Stimulated activated CD4-positive, alpha-beta T cell treated with anti-CD3 and anti-CD28 coated beads, TNF-alpha, amount 100 ng/mL, for 4 hours (primary cell): Measurements from ENCODE around the gene GLIPR2.
"Not testable (repeated sequence)": the region's sequence is repeated elsewhere in the genome, so short reads cannot be mapped to it uniquely, and the experiment has no call there.

Experiments
- DNase-seq, 3 experiments: peaks; one replicate each; pipeline ENCODE4 v3.0.0-alpha.2; 2020; ENCODE audit warnings: low read depth in 3 of 3

GLIPR2 gene, protein sequence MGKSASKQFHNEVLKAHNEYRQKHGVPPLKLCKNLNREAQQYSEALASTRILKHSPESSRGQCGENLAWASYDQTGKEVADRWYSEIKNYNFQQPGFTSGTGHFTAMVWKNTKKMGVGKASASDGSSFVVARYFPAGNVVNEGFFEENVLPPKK

DNA sequence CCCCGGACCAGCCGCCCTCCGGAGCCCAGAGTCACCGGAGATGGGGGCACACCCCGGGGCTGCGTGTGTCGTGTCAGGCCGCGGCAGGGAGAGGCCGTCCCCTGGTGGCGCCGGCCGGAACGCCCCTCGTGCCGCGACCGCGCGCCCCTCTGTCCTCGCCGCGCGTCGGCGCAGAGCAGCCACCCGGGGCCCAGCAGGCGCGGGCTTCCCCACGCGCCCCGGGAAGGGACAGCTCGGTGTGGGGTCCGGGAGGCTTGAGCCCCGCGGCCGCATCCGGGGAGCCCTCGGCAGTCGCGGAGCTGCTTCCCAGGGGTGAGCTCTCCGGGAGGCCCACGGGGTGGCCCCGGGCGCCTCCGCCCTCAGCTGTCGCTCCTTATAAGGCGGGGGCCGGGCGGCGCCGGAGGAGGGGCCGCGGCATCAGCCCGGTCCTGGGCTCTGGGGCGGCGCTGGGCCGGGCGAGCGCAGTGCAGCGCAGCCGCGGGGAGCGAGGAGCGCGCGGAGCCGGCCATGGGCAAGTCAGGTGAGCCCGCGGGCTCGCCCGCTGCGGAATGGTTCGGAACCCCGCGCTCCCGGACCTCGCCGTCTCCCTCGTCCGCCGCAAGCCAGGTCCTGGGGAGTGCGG lies at the start of gene GLIPR2:
Gene GLIPR2 (plus strand): TSS at position 462 of the 622 bp plus-strand sequence. CDS start 46 bp downstream, at position 508.
- peak; percentile 55 to 63 (median 62) for DNase-seq

DNA sequence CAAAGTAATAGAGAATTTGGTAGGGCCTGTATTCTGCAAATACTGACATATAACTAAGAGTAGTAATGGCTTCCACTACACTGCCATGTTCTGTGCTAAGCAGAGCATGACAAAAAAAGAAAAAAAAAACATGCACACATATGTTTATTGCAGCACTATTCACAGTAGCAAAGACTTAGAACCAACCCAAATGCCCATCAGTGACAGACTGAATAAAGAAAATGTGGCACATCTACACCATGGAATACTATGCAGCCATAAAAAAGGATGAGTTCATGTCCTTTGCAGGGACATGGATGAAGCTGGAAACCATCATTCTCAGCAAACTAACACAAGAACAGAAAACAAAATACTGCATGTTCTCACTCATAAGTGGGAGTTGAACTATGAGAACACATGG lies 49.5 kb upstream of the GLIPR2 start:
- not testable (repeated sequence) for DNase-seq

GRCh38 chr9:36088020-36088419 lies 48.5 kb upstream of the GLIPR2 start:
- DNase-seq, result no peak

- no peak for DNase-seq
Measured at GRCh38 chr9:36091026-36091953, 45.2 kb upstream of the GLIPR2 start.

DNA sequence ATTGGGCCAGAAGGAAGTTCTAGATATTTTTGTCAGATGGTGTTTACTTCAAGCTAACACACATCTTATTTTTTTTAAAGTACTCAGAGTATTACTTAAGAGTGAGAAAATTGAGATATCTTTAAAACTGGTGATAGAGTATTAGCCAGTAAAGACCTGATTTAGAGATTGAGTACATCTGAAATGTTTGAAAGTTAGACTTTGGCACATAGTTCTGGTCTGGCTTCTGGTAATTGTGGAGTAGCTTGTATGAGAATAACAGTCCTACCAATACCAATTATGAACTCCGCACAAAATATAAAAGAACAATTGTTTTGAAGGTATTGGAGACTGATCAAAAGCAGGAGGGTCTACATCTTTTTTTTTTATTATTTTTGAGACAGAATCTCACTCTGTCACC lies 44.5 kb upstream of the GLIPR2 start:
- no peak for DNase-seq

- DNase-seq, result peak; percentile 4 to 13 (median 8)
Measured at GRCh38 chr9:36092509-36093215, 43.9 kb upstream of the GLIPR2 start.

GRCh38 chr9:36093384-36093783 lies 43.1 kb upstream of the GLIPR2 start:
- no peak for DNase-seq

- no peak for DNase-seq
Measured at GRCh38 chr9:36099718-36100117, 36.8 kb upstream of the GLIPR2 start.

DNA sequence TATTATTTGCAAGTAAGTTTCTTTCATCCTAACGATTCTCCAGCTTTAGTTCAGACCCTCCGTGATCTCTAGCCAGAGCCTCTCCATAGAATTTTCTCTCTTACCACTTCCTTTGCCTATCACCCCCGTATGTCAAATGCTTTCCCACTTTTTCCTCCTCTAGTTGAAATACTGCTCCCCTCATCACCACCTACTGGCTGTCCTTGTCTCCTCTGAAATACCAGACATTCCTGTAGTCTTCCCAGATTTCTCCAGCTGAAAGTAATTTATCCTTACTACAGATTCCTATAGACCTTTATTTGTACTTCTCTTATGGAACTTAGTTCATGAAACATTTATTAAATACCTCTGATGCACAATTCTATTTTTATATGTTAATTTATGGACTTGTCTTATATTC lies 36.0 kb upstream of the GLIPR2 start:
- no peak for DNase-seq

DNA sequence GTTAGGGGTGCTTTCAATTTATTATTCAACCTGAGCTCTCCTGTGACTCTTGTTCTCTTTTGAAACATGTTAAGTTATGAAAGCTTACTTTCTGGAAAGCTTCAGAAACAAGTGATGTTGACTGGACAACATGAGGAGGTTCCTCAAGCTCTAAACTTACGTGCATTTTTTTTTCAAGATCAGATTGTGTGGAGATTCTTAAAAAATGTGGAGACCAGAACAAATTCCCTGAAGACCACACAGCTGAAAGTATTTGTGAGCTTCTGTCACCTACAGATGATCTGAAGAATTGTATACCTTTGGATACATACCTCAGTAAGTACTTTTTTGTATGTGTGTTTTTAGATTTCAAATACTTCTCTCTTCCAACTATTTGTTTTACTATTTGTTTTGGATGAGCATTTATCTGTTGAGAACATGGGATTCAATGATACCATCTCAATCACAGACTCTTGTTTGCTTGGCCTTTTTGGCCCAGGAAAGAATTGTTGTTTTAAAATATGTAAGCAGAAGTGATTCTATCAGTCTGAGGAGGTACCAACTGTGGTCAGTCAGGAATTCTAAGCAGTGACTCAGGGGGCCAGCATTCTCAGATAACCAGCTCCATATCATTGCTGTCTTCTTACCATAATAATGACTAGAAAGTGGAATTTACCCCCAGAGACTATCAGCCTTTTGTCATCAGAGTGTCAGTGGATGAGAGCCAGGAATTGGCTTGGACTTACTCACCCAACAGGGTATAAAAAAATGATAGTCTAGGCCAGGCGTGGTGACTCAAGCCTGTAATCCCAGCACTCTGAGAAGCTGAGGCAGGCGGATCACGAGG lies 34.4 kb upstream of the GLIPR2 start:
- no peak for DNase-seq

DNA sequence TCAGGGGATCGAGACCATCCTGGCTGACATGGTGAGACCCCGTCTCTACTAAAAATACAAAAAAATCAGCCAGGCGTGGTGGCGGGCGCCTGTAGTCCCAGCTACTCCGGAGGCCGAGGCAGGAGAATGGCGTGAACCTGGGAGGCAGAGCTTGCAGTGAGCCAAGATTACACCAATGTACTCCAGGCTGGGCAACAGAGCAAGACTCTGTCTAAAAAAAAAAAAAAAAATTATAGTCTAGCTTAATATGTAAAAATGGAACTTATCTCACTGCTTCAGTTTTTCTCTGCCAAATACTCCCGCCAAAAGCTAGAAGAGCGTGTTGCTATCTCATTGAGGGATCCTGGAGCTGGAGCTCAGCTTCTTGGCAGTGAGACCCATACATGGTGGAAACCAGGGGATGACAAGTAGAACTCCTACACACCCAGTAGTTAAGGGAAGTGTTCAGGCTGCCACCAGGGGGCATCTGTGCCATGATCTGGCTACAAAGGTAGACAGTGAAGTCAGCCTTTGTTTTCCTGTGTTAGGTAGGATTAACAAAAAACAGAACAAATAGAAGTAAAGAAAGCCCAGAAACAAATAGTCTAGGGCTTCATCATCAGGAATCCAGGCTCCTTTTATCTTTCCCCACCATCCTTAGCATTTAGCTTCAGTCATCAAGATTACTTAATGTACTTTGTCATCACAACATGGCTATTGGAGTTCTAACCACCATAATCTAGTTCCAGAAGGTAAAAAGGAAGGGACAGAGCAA lies 33.6 kb upstream of the GLIPR2 start:
- DNase-seq, result peak; percentile 77 to 87 (median 77)

- DNase-seq, result no peak
Measured at GRCh38 chr9:36109071-36109470, 27.5 kb upstream of the GLIPR2 start.

GRCh38 chr9:36110434-36110833 lies 26.1 kb upstream of the GLIPR2 start:
- DNase-seq, result no peak

- no peak for DNase-seq
Measured at GRCh38 chr9:36112516-36112915, 24.0 kb upstream of the GLIPR2 start.

GRCh38 chr9:36113999-36114398 lies 22.5 kb upstream of the GLIPR2 start:
- DNase-seq, result no peak

GRCh38 chr9:36116593-36116992 lies 19.9 kb upstream of the GLIPR2 start:
- no peak for DNase-seq

GRCh38 chr9:36118201-36118600 lies 18.3 kb upstream of the GLIPR2 start:
- DNase-seq, result no peak

DNA sequence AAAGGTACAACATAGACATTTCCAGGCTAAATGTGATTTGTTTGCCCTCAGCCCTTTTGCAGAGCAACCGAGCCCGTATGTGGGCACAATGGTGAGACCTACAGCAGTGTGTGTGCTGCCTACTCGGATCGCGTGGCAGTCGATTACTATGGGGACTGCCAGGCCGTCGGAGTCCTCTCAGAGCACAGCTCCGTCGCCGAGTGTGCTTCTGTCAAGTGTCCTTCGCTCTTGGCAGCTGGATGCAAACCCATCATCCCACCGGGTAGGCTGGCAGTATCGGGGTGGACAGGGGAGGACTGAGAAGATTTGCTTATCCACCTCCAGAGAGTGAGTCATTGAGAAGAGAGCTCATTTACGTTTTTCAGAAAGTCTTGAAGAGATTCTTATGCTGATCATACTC lies 17.8 kb upstream of the GLIPR2 start:
- DNase-seq, result no peak

GRCh38 chr9:36119476-36119875 lies 17.1 kb upstream of the GLIPR2 start:
- DNase-seq, result no peak

GRCh38 chr9:36120705-36121104 lies 15.8 kb upstream of the GLIPR2 start:
- DNase-seq, result no peak
